Ovary (tissue), 9 donors: ENCODE data around the gene NDUFA8. TPM values are rescaled to one million over a fixed set of nuclear protein-coding genes. Genes with fewer than 3 reads are reported as not detected.

Experiments
- DNase-seq, 5 donors: peaks; one replicate each; pipeline ENCODE4 v3.0.0-alpha.2; 2019 to 2020
- H3K27ac ChIP-seq, 2 donors: fragments of 200-600 bp; one replicate each; pipeline versions ENCODE4 v1.5.1 to v1.8.0; 2019 to 2022
- H3K27me3 ChIP-seq: fragments of 200-600 bp; one replicate; pipeline ENCODE4 v1.8.0; 2022
- H3K36me3 ChIP-seq: fragments of 200-600 bp; sonication (generic); one replicate; pipeline ENCODE4 v1.5.1; 2019
- H3K4me1 ChIP-seq: one replicate; pipeline ENCODE4 v1.8.1; 2013; ENCODE audit warnings: mild to moderate bottlenecking, moderate library complexity; ENCODE audit not compliant: insufficient read depth
- H3K4me3 ChIP-seq: fragments of 200-600 bp; sonication (generic); one replicate; pipeline ENCODE4 v1.5.1; 2017
- H3K9me3 ChIP-seq, 2 donors: fragments of 200-600 bp in 1 of 2; sonication (generic) in 1 of 2; one replicate each; pipeline versions ENCODE4 v1.5.1 to v1.8.1; 2013 to 2019; ENCODE audit warnings: mild to moderate bottlenecking in 1 of 2, moderate library complexity in 1 of 2
- EP300 ChIP-seq: sonication (generic); formaldehyde crosslinking; IDR thresholded peaks from one replicate; pipeline ENCODE4 v1.6.1; 2017; ENCODE audit warnings: antibody characterized with exemption
- POLR2A ChIP-seq: fragments of 450-650 bp; IDR thresholded peaks from one replicate; pipeline ENCODE4 v1.6.1; 2017; ENCODE audit warnings: antibody characterized with exemption, mild to moderate bottlenecking, moderate library complexity
- WGBS, 3 donors: extraction: QIAGEN DNeasy Blood & Tissue Kit in 1 of 3; methylation state at CpG; one replicate each; pipeline versions ENCODE4 v1.1.5 to v1.1.7; 2013 to 2017; 5-methylcytosine and 5-hydroxymethylcytosine counted together
- intact Hi-C, 4 donors: fragments of 100-400 bp; cut with DNase I; formaldehyde crosslinking; loops; one replicate each; pipeline versions ENCODE4 v1.11.0 to v1.15.1; 2022 to 2023
- polyA plus RNA-seq, 2 donors: library from polyadenylated mRNA; stranded (reverse); fragments of 200-250 nt in 1 of 2; fragments of 350-450 nt in 1 of 2; fragmentation: Illumina TruSeq in 1 of 2; extraction: RNeasy Lipid Tissue Mini Kit (QIAGEN cat#74804) in 1 of 2; gene quantifications; one replicate each; pipeline ENCODE4 v1.2.3, GENCODE V29; 2013 to 2014
- total RNA-seq, 7 donors: library from RNA; depleted of rRNA in 2 of 7; stranded (reverse); fragments of >200 nt in 2 of 7; fragmentation: NEBNext Ultra II Directional in 3 of 7; extraction: Animal tissue kit (Norgen Biotek cat#: 25700) in 3 of 7; gene quantifications; one replicate each; pipeline versions ENCODE4 v1.1.0 to v1.2.4, GENCODE V29; 2016 to 2023
- TF ChIP-seq, protein P1 (sequence below), 3 donors: fragments of 450-650 bp in 2 of 3; fragments of 200-600 bp in 1 of 3; IDR thresholded peaks; one replicate each; pipeline versions ENCODE4 v1.5.1 to v1.8.0; 2016 to 2022; ENCODE audit warnings: antibody characterized with exemption in 3 of 3, mild to moderate bottlenecking in 1 of 3
- donor health status: DM: no; HTN: no; CAD: no; lungs with moderate emphysema.
- donor health status: DM: no; HTN: no; CAD: no.
- donor health status: Bipolar disorder and iron deficiency.
- donor health status: DM: yes; HTN: yes; CAD: no.
- donor health status: DM: no; HTN: no; CAD: no.
- donor health status: DM: yes; HTN: yes; CAD: no.

Gene NDUFA8
- total and polyA plus RNA-seq, 9 donors, result 17.2 to 88.0 (median 32.6) TPM

DNA sequence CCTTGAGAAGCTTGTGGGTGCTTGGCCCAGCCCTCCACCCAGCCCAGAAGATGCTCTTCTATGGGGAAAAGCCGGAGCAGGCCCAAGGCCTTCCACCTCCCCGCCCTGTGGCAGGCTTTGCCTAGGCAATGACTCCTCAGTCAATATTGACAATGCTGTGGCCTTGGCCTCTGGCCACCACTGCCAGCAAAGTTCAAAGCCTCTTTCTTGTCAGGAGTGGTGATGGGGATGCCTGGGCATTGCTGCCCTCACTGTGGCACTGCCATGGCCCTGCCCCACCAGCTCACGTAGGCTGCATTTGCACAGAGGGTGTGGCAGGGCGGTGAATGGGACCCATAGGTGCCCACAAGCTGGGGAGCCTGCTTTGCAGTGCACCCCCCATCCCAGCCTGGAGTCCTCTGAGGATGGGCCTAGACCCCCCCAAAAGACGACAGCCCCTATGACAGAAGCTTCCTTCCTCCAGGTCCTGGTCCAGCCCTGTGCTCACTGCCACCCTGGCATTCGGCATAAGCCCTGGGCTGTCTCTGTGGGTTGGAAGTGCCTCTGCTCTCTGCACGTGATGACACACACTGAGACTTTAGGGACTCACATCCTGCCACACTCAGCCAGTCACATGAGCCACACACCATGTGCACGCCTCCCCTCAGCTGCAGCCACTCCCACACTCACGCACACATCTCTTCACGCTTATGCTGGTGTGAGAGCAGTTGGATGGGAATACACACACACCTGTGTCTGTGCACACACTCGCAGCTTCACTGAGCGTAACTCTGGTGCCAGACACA is 31.2 kb upstream of the NDUFA8 start:
- WGBS, 3 donors, result 76 to 87% (median 76%) methylated on average over 12 of the region's 12 CpGs
- H3K4me3 ChIP-seq, result no peak overlapping the region
- intact Hi-C loops, result no loop called here
- H3K9me3 ChIP-seq, result no peaks in the 10 kb centered on the region
- TF ChIP-seq POLR2A, result no peak
- no peak for TF ChIP-seq EP300
- TF ChIP-seq, protein P1, sequence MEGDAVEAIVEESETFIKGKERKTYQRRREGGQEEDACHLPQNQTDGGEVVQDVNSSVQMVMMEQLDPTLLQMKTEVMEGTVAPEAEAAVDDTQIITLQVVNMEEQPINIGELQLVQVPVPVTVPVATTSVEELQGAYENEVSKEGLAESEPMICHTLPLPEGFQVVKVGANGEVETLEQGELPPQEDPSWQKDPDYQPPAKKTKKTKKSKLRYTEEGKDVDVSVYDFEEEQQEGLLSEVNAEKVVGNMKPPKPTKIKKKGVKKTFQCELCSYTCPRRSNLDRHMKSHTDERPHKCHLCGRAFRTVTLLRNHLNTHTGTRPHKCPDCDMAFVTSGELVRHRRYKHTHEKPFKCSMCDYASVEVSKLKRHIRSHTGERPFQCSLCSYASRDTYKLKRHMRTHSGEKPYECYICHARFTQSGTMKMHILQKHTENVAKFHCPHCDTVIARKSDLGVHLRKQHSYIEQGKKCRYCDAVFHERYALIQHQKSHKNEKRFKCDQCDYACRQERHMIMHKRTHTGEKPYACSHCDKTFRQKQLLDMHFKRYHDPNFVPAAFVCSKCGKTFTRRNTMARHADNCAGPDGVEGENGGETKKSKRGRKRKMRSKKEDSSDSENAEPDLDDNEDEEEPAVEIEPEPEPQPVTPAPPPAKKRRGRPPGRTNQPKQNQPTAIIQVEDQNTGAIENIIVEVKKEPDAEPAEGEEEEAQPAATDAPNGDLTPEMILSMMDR (IDR thresholded peaks at IDR 0.05), result no peak
- no peak for DNase-seq
- H3K27ac ChIP-seq, result no peak overlapping the region
- no peaks in the 10 kb centered on the region for H3K27me3 ChIP-seq
- no peaks in the 10 kb centered on the region for H3K4me1 ChIP-seq
- no peaks in the 10 kb centered on the region for H3K36me3 ChIP-seq

DNA sequence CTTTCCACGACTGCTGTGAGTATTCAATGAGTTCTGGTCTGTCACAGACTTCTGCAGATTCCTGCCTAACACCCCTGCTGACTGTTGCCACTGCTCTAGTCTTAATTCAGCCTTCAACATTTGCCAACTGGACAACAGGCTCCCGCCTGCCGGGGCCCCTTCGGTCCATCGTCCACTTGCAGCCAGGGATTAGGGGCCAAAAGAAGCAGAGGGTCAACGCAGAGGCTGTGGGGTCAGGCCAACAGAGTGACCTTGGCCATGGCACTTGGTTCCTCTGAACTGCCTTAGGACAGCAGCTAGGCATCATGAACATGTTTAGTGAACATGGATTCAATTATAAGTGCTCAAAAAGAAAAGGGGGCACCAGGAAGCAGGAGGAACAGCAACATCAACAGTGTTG is 28.8 kb upstream of the NDUFA8 start:
- Histone ChIP-seq H3K36me3 (no peaks in the 10 kb centered on the region), H3K9me3 (no peaks in the 10 kb centered on the region), H3K4me1 (no peaks in the 10 kb centered on the region), H3K4me3 (no peak overlapping the region), H3K27ac (no peak overlapping the region), H3K27me3 (no peaks in the 10 kb centered on the region)
- 77 to 82% (median 78%) methylated on average over 6 of the region's 6 CpGs for WGBS, 3 donors
- DNase-seq, result no peak
- intact Hi-C loops, result no loop called here
- no peak for TF ChIP-seq POLR2A
- no peak for TF ChIP-seq EP300
- TF ChIP-seq, protein P1 (IDR thresholded peaks at IDR 0.05), result no peak

DNA sequence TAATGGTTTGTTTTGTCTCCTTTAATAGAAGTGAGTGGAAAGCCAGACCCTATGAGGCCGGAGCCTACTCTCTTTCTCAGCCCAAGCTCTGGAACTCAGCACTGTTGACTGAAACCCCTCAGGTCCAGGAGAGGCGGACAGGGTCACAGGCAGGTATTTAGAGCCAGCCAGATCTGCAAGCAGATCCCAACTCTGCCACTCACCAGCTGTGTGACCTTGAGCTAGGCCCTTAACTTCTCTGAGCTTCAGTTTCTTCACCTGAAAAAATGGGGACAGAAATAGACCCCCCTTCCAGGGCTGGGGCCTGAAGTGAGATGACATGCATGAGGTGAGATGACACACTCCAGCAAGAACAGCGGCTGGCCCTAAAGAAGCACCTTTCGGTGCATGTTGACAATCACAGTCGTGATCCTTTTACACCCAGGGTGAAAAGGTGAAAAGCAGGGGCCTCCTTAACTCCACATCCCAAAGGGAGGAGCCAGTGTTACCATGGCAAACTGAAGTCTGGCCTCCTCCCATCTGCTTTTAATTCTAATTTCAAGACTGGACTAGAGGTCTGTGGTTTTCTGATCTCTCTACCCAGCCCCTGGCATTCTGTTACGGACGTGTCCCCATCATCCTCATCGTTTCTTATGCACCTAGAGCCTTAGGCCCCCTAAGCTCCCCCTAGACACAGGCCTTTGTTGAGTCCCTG is 27.3 kb upstream of the NDUFA8 start:
- no peak for DNase-seq
- Histone ChIP-seq H3K27ac (no peak overlapping the region), H3K36me3 (no peaks in the 10 kb centered on the region), H3K9me3 (no peaks in the 10 kb centered on the region), H3K4me1 (no peaks in the 10 kb centered on the region), H3K27me3 (no peaks in the 10 kb centered on the region), H3K4me3 (no peak overlapping the region)
- TF ChIP-seq, protein P1 (IDR thresholded peaks at IDR 0.05), result no peak
- 85 to 88% (median 86%) methylated on average over 8 of the region's 8 CpGs for WGBS, 3 donors
- intact Hi-C loops, result no loop called here

DNA sequence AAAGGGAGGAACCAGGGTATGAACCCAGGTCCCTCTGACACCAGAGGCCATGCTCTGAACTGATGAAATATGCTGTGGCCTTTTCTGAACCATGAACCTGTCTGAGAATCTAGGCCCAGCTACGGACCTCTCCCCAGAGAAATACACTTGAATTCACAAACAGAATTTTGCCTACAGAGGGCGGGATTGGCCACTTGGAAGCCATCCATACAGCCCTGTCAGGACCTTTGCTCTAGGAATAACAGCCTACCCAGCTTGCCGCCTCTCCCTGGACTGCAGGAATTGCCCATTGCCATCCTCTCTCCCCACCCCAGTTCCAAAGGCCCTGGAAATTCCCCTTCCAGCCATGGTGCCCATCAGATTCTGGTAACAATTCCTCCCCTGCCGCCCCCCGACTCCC is 26.7 kb upstream of the NDUFA8 start:
- Histone ChIP-seq H3K36me3 (no peaks in the 10 kb centered on the region), H3K4me3 (no peak overlapping the region), H3K4me1 (no peaks in the 10 kb centered on the region), H3K27me3 (no peaks in the 10 kb centered on the region), H3K9me3 (no peaks in the 10 kb centered on the region), H3K27ac (no peak overlapping the region)
- WGBS, 3 donors, result 60 to 70% (median 70%) methylated on average over 5 of the region's 5 CpGs
- DNase-seq, result no peak
- no peak for TF ChIP-seq POLR2A
- TF ChIP-seq EP300, result no peak
- TF ChIP-seq, protein P1 (IDR thresholded peaks at IDR 0.05), result no peak
- intact Hi-C loops, result no loop called here
